ENCODE data around the gene SYT1. TPM values are rescaled to one million over a fixed set of nuclear protein-coding genes. Genes with fewer than 3 reads are reported as not detected.

The SYT1 gene
- total RNA-seq, 1 donor from 2014 or later = 33.2 TPM

GRCh38 chr12:79250186-79250585, 385.6 kb downstream of the SYT1 start:
- H3K4me1 Mint-ChIP-seq (ENCODE audit: low read depth, unreplicated experiment) = peaks cover 12% of the 10 kb centered on the region
- Histone ChIP-seq H3K9ac (ENCODE audit: low read length) (no peak overlapping the region), H3K27me3 (ENCODE audit: insufficient read depth, low read length) (no peaks in the 10 kb centered on the region), H3K9me3 (ENCODE audit: insufficient read depth, low read depth, low read length) (no peaks in the 10 kb centered on the region), H2AFZ (ENCODE audit: low read depth, low read length) (no peak overlapping the region), H3K36me3 (ENCODE audit: insufficient read depth, low read length) (no peaks in the 10 kb centered on the region), H3K4me3 (ENCODE audit: insufficient read depth, low read depth, low read length) (no peak overlapping the region), H3K4me2 (ENCODE audit: low read length) (no peak overlapping the region), H3K27ac (ENCODE audit: low read depth, low read length) (no peak overlapping the region), H4K20me1 (ENCODE audit: insufficient read depth, low read length) (no peaks in the 10 kb centered on the region), H3K4me1 (ENCODE audit: insufficient read depth, low read length) (peaks cover 4% of the 10 kb centered on the region), H3K79me2 (ENCODE audit: insufficient read depth, low read length) (no peaks in the 10 kb centered on the region)
- no peaks in the 10 kb centered on the region for H3K27me3 Mint-ChIP-seq (ENCODE audit: low read depth, unreplicated experiment)
- no peak for TF ChIP-seq EZH2 (IDR thresholded peaks at IDR 0.05; ENCODE audit: insufficient read depth, low read length)
- TF ChIP-seq CTCF (IDR thresholded peaks at IDR 0.05; ENCODE audit: insufficient read depth, low read depth, low read length) = no peak
- H3K27ac Mint-ChIP-seq (ENCODE audit: unreplicated experiment) = no peak overlapping the region
- H3K4me3 Mint-ChIP-seq (ENCODE audit: unreplicated experiment) = no peak overlapping the region
- no peaks in the 10 kb centered on the region for H3K36me3 Mint-ChIP-seq (ENCODE audit: low read depth, unreplicated experiment)
- no peak for FAIRE-seq
- peak; percentile 76 for DNase-seq (ENCODE audit: low read depth)
- no peaks in the 10 kb centered on the region for H3K9me3 Mint-ChIP-seq (ENCODE audit: unreplicated experiment)

GRCh38 chr12:79250960-79251755, 386.6 kb downstream of the SYT1 start:
- Mint-ChIP-seq H3K27ac (ENCODE audit: unreplicated experiment) (no peak overlapping the region), H3K36me3 (ENCODE audit: low read depth, unreplicated experiment) (no peaks in the 10 kb centered on the region), H3K4me1 (ENCODE audit: low read depth, unreplicated experiment) (peaks cover 12% of the 10 kb centered on the region), H3K27me3 (ENCODE audit: low read depth, unreplicated experiment) (no peaks in the 10 kb centered on the region), H3K9me3 (ENCODE audit: unreplicated experiment) (no peaks in the 10 kb centered on the region), H3K4me3 (ENCODE audit: unreplicated experiment) (no peak overlapping the region)
- Histone ChIP-seq H2AFZ (ENCODE audit: low read depth, low read length) (no peak overlapping the region), H3K4me3 (ENCODE audit: insufficient read depth, low read depth, low read length) (no peak overlapping the region), H3K4me1 (ENCODE audit: insufficient read depth, low read length) (peaks cover 4% of the 10 kb centered on the region), H3K27ac (ENCODE audit: low read depth, low read length) (no peak overlapping the region), H3K79me2 (ENCODE audit: insufficient read depth, low read length) (no peaks in the 10 kb centered on the region), H3K36me3 (ENCODE audit: insufficient read depth, low read length) (no peaks in the 10 kb centered on the region), H4K20me1 (ENCODE audit: insufficient read depth, low read length) (no peaks in the 10 kb centered on the region), H3K9me3 (ENCODE audit: insufficient read depth, low read depth, low read length) (no peaks in the 10 kb centered on the region), H3K4me2 (ENCODE audit: low read length) (no peak overlapping the region), H3K9ac (ENCODE audit: low read length) (no peak overlapping the region), H3K27me3 (ENCODE audit: insufficient read depth, low read length) (no peaks in the 10 kb centered on the region)
- FAIRE-seq = no peak
- DNase-seq (ENCODE audit: low read depth) = peak; percentile 62
- TF ChIP-seq EZH2 (IDR thresholded peaks at IDR 0.05; ENCODE audit: insufficient read depth, low read length) = no peak
- no peak for TF ChIP-seq CTCF (IDR thresholded peaks at IDR 0.05; ENCODE audit: insufficient read depth, low read depth, low read length)

All from astrocyte (in vitro differentiated cells and primary cell).